Bronchial epithelial cell (primary cell): ENCODE measurements around the gene ATP8B2. TPM values are rescaled to one million over a fixed set of nuclear protein-coding genes. Genes with fewer than 3 reads are reported as not detected.

Source experiments
- DNase-seq: peaks from one replicate; pipeline ENCODE4 v3.0.0-alpha.2; 2010; ENCODE audit warnings: low read depth
- FAIRE-seq: peaks from 2 replicates; lab custom pipeline; 2011; peaks lifted over from hg19 to GRCh38; lab: Jason Lieb, UNC
- H3K27me3 ChIP-seq: 2 replicates; pipeline ENCODE4 v1.5.1; 2011; ENCODE audit warnings: low read length; ENCODE audit not compliant: control insufficient read depth, insufficient read depth
- H3K36me3 ChIP-seq: 2 replicates; pipeline ENCODE4 v1.5.1; 2011; ENCODE audit warnings: low read length; ENCODE audit not compliant: control insufficient read depth, insufficient read depth
- H3K4me3 ChIP-seq: 2 replicates; pipeline ENCODE4 v1.5.1; 2011; ENCODE audit warnings: mild to moderate bottlenecking, low read depth, low read length, control low read depth
- total RNA-seq: library from RNA; depleted of rRNA; stranded (reverse); fragments of >200 nt; gene quantifications from 2 replicates; pipeline ENCODE4 v1.2.1, GENCODE V29; 2014
- TF ChIP-seq, protein P1 (sequence below): IDR thresholded peaks from 2 replicates; pipeline ENCODE4 v1.5.1; 2011; ENCODE audit warnings: mild to moderate bottlenecking, moderate library complexity, low read length, control low read depth, inconsistent platforms; ENCODE audit not compliant: insufficient read depth, severe bottlenecking

Gene ATP8B2
- total RNA-seq, 1 donor from 2014 or later, result 15.5 TPM

DNA sequence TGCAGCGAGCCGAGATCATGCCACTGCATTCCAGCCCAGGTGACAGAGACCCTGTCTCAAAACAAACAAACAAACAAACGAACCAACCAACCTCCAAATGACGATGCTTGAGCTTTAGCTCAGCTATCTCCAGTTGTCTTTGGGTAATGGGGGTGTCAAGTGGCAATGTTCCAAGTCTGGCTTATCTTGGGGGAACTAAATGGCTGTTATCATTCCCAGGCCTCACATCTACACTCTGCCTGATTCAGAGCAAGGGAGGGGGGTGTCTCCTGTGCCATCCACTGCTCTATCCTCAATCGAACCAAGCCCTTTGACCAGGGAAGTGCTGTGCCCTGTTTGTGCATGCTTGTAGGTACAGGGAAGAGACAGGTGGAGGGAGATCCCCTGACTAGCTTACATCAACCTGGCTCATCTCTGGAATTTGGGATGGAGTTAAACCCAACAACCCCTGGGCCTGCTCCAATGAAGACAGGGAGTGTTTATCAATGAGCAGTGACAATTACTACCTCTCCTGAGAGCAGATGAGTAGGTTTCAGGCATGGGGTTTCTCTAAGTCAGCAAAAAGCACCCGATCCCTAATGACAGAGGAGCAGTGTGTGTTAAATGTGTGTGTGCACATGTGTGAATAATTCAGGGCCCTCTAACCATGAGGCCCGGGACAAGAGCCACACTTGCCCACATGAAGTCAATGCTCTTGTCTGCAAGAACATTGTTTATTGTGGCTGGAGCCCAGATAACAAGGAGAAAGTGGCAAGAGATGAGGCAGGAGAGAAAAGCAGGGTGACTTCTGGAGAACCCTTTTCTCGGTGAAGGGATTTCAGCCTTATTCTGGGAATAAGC is 59.5 kb downstream of the ATP8B2 start:
- no peaks in the 10 kb centered on the region for H3K36me3 ChIP-seq
- FAIRE-seq (peak; percentile 50), DNase-seq (no peak)
- no peaks in the 10 kb centered on the region for H3K27me3 ChIP-seq
- no peak overlapping the region for H3K4me3 ChIP-seq
- TF ChIP-seq, protein P1, sequence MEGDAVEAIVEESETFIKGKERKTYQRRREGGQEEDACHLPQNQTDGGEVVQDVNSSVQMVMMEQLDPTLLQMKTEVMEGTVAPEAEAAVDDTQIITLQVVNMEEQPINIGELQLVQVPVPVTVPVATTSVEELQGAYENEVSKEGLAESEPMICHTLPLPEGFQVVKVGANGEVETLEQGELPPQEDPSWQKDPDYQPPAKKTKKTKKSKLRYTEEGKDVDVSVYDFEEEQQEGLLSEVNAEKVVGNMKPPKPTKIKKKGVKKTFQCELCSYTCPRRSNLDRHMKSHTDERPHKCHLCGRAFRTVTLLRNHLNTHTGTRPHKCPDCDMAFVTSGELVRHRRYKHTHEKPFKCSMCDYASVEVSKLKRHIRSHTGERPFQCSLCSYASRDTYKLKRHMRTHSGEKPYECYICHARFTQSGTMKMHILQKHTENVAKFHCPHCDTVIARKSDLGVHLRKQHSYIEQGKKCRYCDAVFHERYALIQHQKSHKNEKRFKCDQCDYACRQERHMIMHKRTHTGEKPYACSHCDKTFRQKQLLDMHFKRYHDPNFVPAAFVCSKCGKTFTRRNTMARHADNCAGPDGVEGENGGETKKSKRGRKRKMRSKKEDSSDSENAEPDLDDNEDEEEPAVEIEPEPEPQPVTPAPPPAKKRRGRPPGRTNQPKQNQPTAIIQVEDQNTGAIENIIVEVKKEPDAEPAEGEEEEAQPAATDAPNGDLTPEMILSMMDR, result no peak

DNA sequence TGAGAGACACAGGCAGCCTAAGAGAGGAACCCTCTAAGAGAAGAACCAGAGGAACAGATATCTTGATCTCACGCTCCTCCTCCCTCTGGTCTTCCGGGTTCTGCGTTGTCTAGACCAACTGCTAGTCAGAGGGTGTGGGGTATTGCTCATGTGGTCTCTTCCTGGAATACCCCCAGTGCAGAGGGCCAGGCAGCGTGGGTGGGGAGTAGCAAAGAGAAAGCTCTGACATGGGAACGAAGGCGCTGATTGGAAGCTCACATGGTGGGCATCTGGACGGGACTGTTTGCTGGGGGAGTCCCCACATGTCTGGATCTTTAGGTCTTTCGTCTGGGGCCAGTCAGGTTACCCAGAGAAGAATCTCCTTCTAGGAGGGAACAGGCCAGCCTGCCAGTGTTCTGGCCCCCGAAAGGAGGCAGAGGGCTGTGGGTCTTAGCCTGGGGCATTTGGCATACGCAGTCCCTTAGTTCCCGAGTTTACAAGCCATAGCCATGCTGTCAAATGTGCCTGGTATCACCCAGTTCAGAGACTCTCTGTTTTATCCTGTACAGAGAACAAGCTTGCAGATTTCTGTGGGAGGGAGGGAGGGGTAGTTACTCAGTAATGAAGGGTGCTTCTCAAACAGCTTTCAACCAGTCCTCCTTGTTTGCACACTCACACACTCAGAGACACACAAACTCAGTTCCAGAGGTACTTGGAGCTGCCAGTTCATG is 61.5 kb downstream of the ATP8B2 start:
- FAIRE-seq (no peak), DNase-seq (peak; percentile 26)
- no peaks in the 10 kb centered on the region for H3K36me3 ChIP-seq
- TF ChIP-seq, protein P1, result no peak
- no peaks in the 10 kb centered on the region for H3K27me3 ChIP-seq
- no peak overlapping the region for H3K4me3 ChIP-seq

DNA sequence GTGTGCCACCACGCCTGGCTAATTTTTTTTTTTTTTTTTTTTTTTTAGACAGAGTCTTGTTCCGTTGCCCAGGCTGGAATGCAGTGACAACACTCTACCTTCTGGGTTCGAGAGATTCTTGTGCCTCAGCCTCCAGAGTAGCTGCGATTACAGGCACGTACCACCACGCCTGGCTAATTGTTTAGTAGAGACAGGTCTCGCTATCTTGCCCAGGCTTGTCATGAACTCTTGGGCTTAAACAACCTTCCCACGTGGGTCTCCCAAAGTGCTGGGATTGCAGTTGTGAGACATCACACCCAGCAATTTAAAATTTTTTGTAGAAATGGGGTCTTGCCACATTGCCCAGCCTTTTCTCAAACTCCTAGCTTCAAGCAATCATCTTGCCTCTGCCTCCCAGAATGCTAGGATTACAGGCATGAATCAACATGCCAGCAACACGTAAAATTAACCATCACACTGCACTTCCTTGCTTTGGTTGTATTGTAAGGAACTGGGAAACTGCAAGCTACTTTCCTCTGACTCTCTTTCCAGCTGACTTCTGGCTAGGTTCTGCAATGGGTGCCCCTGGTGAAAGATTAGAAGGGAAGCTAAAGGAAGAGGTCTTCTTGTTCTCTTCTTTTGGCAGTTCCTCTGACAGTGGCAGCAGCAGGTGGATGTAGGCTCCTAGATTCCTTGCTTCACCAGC is 65.9 kb downstream of the ATP8B2 start:
- FAIRE-seq, result no peak
- Histone ChIP-seq H3K4me3 (no peak overlapping the region), H3K36me3 (no peaks in the 10 kb centered on the region), H3K27me3 (no peaks in the 10 kb centered on the region)
- TF ChIP-seq, protein P1, result no peak
- DNase-seq, result peak; percentile 92

DNA sequence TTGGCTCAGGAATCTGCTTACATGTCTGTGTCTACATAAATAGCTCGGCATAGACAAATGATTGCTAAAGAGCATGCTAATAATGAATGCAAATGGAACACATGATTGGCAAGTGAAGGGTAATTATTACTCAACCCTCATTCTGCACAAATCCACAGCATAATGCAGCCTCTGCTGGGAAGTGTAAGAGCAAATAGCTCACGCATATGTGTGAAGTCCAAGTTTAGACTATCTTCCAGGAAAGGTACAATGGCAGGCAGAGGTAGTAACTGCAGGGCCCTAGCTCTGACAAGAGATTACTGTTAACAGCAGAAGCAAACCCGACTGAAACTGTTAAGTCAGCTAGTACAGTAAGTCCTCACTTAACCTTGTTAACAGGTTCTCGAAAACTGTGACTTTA is 72.8 kb downstream of the ATP8B2 start:
- TF ChIP-seq, protein P1, result no peak
- Histone ChIP-seq H3K36me3 (no peaks in the 10 kb centered on the region), H3K27me3 (no peaks in the 10 kb centered on the region), H3K4me3 (no peak overlapping the region)
- no peak for DNase-seq
- FAIRE-seq, result no peak

DNA sequence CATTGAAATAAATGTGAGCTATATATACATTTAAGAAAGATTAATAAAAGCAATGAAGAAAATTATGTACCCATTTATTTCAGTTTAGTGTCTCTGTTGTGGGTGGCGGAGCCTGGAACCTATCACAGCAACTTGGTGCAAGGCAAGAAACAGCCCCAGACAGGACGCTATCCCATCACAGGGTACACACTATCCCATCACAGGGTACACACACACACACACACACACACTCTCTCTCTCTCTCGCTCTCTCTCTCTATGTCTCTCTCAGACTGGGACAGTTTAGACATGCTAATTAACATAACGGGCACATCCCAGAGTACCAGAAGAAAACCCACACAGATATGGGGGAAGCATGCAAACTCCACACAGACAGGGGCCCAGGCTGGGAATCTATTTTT is 73.4 kb downstream of the ATP8B2 start:
- Histone ChIP-seq H3K27me3 (no peaks in the 10 kb centered on the region), H3K36me3 (no peaks in the 10 kb centered on the region), H3K4me3 (no peak overlapping the region)
- FAIRE-seq (no peak), DNase-seq (no peak)
- TF ChIP-seq, protein P1, result no peak
